NCI-H1694 treated with DMSO at 0.1 percent for 48 hours (cell line): Measurements from ENCODE around the gene PAEP.

Experiments used
- DNase-seq: peaks from one replicate; lab custom pipeline; 2025; lab: John Stamatoyannopoulos, UW

Gene PAEP

DNA sequence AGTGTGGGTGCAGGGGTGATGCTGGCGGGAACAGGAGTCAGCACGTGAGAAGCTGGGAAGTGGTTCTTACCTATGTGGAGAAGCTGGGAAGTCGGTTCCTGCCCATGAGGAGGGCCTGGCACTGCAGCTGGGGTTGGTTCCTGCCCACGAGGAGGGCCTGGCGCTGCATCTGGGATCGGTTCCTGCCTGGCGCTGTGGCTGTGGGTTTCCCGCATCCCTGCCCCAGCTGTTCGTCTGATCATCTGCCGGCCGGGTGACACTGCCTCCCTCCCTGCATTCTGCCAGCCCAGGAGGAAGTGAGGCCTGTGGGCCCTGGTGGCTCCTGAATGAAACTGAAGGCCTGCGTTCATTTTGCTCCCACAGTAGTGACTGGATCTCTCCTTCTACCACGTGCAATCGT, 10.5 kb upstream of the PAEP start:
- DNase-seq, result no peak

DNA sequence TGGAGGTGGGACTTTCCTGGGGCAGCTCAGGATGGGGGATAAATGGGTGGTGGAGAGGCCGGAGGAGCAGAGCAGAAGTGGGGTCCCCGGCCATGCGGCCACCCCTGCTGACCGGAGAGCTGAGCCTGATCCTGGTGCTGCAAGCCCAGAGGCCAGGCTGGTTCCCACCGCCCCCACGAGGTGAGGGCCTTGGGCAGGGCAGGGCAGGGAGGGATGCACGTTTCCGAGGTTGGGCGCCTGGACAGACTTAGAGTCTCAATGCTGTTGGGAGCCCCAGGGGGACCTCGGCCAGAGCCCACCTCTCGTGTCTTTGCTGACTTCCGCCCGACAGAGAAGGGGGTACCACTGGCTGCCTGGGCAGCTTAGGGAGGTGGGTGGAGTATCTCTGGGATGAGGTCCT, 10.1 kb upstream of the PAEP start:
- no peak for DNase-seq

DNA sequence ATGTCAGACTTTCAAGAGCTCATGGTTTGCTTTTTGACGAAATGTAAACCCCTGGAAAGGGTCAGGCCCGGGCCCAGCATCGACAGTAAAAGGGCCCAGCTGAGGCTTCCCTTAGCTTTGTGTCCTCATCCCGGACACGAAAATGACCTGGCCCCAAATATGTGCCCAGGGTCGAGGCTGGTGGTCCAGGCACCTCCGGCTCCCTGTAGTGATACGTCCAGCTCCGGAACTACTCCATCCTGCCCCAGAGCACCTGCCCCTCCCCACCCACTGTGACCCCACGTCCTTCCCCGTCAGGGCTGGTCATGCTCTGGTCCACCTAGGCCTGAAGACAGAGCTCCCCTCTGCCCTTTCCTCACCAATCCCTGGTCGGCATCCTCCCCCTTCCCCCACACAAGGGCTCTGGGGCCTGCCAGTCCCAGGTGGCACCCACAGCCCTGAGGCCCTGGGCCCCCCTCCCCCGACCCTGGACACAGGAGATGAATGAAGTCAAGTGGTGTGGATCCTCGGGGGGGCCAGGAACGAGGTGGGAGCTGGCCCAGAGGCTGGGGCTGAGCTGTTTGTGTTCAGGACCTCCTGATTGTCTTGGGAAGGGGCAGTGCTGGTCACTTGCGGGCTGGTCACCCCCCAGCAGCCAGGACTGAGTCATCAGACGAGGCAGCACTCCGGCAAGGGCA, 9.4 kb upstream of the PAEP start:
- DNase-seq, result no peak

DNA sequence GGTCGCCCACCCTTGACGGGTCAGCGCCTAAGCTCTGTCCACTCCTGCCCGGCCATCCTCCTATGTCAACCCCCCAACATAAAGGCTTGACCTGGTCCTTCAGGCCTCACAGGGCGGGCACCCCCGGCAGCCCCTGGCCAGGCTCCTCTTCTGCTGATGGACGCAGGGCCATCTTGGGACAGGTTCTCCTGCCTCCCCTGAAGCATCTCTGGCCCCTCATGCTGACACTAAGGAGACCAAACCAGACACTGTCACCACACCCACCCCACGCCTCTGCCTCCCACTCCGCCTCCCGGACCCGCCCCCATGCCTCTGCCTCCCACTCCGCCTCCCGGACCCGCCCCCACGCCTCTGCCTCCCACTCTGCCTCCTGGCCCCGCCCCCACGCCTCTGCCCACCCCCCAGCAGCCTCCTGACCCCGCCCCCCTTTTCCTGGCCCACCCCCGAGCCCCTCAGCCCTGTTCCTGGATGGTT, 8.8 kb upstream of the PAEP start:
- no peak for DNase-seq

DNA sequence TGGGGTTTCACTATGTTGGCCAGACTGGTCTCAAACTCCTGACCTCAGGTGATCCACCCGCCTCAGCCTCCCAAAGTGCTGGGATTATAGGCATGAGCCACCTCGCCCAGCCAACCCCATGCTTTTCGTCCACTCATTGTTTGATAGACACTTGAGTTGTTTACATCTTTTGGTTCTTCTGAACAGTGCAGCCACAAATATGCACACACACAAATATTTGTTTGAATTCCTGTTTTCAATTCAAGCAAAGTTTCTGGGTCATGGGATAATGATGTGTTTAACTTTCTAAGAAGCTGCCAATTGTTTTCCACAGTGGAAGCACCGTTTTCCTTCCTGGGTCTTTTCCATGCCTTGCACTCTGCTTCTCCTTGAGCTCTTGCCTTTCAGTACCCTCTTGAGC, 6.8 kb upstream of the PAEP start:
- no peak for DNase-seq

DNA sequence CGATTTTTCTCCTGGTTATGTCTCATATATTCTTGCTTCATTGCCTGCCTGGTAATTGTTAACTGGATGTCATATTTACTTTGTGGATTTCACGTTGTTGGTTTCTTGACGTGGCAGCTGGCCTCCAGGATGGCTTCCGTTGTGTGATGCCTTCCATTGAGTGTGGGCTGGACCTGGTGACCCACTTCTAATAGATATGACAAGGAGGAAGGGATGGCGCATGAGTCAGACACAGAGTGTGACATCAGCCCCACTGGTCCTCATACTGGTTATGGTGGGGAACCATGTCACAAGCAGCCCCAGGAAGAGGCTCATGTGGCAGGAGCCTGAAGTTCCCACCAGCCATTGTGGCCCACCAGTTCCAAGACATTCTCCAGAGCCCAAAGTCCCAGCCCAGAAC, 6.4 kb upstream of the PAEP start:
- no peak for DNase-seq

DNA sequence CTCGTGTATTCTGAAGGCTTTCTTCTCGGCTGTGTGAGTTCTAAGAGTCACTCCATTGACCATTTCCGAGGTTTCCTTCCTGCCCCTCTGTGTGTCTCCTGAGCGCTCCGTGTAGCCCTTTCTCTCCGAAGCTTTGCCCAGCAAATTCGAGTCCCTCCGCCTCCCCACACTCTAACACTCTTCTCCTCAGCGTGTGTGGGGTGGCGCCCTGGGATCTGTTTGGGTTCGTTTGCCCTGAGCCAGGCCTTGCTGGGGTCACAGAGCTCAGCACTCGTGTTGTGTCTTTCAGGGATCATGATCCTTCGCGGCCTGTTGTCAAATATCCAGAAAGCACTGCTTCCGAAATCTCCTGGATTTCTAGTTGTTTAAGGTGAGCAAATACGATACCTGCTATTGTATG, 5.6 kb upstream of the PAEP start:
- no peak for DNase-seq

DNA sequence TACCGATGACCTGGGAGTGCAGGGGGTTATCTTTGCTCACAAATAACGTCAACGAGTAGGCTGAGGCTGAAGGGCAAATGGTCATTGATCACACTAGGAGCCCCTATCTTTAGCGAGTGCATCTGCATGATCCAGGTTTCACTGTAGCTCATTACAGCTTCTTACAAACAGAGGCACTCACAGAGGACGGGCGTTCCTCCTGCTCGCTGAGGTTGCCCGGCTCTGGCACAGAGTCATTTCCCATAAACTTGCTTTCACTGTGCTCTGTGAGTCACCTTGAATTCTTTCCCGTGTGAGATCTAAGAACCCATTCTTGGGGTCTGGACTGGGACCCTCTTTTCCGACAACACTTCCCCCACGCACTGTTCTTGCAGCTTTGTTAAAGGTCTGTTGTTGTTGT, 1.9 kb upstream of the PAEP start:
- DNase-seq, result no peak

DNA sequence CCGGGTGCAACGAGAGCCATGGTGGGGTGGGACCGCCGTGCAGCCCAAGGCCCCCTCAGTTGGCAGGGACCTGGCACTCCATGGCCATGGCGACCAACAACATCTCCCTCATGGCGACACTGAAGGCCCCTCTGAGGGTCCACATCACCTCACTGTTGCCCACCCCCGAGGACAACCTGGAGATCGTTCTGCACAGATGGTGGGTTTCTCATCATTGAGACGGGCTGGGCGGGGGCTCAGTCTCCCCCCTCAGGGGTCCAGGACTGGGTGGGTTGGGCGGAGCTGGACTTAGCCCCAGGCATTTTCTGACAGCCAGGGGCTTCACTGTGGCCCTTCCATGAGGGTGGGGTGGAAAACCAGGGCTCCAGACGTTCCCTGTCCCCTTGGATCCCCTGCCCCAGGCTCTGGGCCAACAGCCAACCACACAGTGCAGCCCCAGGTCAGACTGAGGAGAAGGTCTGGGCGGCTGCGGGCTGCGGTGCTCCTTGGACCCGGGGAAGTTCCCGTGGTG, 734 bp downstream of the PAEP start:
- DNase-seq, result no peak

DNA sequence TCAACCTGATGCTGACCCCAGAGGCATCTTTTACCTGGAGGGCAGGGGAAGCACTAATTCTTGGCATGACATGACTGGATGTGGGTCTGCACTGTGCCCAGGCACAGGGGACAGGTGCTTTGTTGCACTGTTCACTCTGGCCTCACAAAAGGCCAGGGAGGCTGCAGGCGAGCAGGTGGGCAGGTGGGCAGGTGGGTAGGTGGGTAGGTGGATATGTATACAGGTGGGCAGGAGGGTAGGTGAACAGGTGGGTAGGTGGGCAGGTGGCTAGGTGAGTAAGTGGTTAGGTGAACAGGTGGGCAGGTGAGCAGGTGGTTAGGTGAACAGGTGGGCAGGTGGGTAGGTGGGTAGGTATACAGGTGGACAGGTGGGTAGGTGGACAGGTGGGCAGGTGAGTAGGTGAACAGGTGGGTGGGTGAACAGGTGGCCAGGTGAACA, 1.5 kb downstream of the PAEP start:
- DNase-seq, result no peak

DNA sequence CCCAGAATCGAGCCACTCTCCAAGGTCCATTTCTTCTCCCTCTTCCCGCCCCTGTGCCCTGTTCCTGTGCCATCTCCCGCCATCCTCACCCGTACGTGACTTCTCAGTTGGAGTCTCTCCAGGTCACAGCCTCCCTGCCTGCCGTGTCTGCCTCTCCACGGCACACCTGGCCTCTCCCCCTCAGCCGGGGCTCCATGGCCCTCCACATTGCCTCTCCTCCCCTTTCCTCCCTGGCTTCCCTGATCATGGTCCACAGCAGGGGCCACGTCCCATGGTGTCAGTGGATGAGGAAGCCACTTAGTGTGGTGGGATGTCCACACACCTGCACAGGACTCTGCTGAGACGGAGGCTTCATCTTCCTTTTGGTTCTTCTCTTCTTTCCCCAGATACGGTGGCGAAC, 2.3 kb downstream of the PAEP start:
- DNase-seq, result no peak

DNA sequence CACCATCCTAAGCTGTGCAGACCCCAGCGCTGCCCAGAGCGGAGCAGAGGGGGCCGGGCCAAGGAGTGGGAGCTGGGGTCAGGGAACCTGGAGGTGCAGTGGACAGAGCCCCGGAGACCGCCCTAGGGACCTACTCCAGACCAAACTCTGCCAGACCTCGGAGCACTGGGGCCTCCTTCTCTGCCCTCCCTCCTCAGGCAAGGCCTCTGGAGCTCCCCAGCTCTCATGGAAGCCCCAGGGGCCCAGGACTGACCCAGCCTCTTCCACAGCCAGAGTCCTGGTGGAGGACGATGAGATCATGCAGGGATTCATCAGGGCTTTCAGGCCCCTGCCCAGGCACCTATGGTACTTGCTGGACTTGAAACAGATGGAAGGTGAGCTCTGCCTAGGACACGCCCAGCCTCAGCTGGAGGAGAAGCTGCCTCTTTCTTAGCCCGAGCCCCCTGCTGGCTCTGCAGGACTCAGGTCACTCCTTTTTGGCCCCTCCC, 3.6 kb downstream of the PAEP start:
- no peak for DNase-seq

DNA sequence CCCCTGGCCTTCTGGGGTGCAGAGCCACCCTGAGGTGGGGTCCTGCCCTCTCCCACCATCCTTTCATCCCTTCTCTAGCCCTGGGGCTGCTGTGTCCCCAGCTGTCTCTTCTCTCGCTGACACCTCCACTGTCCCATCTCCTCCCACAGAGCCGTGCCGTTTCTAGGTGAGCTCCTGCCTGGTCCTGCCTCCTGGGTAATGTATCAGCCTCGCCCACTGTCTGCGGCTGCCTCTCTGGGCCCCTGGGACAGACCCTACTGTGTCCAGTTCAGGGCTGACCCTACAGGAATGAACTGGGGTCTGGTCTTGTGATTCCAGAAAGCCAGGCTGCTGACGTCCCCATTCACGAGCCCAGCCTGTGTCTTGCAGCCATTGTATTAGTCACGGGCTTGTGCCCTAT, 4.1 kb downstream of the PAEP start:
- no peak for DNase-seq

DNA sequence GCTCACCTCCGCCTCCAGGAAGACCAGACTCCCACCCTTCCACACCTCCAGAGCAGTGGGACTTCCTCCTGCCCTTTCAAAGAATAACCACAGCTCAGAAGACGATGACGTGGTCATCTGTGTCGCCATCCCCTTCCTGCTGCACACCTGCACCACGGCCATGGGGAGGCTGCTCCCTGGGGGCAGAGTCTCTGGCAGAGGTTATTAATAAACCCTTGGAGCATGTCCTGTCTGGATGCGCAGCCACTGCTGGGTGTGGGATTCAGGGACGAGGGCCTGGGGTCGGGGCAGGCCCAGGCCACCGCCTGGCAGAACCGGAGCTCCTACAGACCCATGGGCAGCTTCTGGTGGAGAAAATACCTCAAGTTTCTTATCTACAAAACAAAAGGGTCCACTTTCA, 5.0 kb downstream of the PAEP start:
- no peak for DNase-seq

DNA sequence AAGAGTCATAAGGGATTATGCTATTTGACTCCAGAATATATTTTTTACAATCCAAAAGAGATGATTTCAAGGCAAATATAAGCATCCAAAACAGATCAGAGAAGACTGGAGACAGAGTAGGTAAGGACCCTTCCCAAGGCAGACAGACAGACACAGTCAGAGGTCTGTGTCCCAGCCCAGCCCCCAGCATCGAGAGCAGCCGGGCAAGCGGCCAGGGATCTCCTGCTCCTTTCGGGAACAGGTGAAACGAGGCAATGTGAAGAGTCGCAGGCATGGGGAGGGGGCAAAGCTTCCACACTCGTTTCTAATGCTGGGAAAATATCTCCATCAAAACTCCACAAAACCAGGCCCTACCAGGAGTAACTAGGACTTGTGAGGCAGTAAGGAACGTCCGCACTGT, 5.8 kb downstream of the PAEP start:
- DNase-seq, result no peak

DNA sequence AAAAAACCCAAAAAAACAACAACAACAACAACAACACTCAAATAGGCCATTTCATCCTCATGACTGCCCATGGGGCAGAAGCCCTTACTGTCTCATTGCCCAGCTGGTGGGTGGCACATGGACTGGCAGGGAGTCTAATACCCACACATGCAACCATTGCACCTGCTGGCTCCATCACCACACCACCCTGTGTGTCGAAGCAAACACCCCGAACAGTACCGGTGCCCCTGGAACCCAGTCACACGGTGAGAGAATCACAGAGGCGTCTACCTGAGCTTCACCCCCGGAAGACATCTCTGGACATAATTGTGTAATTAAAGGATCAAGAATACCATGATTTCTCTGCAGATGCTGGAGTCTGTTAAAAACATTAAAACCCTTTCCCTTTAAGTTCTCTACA, 6.5 kb downstream of the PAEP start:
- DNase-seq, result no peak

DNA sequence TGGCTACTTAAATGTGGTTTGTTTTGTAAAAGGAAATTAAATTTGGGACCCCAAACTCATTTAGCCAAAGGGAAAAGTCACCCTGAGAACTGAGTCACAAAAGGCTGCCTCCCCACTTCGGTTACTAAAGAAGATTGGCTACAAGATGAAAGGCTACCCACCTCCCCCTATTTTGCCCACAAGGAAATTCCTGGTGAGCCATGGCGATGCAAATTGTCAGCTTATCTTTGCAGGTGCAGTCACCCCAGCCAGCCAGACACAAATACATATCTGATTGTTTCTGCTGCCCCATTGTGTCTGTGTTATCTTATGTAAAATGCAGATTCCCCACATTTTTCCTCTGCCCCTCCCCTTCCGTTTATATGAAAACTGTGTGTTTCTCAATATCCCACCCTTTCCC, 8.9 kb downstream of the PAEP start:
- DNase-seq, result no peak

DNA sequence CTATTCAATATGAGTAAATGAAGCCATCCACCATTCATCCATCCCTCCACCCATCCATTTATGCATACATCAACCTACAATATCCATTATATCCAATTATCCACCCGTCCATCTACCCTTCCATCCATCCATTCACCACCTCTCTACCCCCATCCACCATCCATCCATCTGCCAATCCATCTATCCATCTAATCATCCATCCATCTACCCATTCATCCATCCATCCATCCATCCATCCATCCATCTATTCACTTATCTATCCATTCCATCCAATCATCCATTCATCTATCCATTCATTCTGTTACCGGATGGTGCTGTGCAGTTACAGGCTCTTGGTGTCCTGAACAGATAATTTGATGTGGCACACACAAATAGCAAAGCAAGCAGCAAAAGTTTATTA, 10.7 kb downstream of the PAEP start:
- DNase-seq, result no peak

DNA sequence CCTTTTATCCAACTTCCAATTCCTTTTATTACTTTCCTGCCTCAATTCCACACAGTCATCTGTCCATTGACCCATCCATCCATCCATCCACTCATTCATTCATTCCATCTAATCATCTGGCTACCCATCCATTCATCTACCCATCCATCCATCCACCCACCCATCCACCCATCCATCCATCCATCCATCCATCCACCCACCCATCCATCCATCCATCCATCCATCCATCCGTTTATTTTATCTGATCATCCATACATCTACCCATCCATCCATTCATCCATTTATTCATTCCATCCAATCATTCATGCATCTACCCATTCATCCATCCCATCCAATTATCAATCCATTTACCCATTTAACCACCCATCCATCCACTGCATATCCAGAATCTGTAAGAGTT, 11.6 kb downstream of the PAEP start:
- DNase-seq, result no peak

DNA sequence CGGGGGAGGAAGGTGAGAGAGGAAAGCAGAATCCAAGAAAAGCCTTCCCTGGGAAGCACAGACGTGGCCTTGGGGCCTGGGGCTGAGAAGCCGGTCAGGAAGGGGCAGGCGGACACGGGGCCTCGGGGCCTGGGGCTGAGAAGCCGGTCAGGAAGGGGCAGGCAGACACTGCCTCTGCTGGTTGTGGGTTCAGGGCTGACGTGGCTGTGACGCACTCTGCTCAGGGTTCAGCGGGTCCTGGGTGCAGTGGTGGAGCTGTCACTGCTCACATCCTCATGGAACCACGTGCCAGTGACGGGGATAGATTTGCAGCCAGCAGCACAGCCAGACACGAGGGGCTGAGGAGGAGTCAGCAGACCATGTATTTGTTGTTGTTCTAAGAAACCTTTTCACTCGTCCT, 12.8 kb downstream of the PAEP start:
- no peak for DNase-seq

DNA sequence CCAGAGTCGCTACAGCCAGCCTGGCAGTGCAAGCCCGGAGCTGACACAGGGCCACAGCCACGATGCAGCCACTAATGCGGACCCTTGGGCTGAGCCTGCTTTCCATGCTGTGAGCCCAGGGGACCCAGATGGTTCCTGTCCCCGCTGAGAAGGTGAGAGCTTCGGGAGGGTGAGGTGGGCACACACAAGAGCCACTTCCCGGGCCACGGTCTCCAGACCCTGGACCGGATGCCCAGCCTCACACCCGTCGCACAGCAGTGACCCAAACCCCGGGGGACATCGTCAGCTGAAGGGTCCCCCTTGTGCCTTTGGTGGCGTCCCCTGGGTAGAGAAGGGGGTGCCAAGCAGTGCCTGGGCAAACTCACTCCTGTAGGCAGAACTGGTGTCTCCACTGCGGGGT, 13.4 kb downstream of the PAEP start:
- DNase-seq, result no peak

DNA sequence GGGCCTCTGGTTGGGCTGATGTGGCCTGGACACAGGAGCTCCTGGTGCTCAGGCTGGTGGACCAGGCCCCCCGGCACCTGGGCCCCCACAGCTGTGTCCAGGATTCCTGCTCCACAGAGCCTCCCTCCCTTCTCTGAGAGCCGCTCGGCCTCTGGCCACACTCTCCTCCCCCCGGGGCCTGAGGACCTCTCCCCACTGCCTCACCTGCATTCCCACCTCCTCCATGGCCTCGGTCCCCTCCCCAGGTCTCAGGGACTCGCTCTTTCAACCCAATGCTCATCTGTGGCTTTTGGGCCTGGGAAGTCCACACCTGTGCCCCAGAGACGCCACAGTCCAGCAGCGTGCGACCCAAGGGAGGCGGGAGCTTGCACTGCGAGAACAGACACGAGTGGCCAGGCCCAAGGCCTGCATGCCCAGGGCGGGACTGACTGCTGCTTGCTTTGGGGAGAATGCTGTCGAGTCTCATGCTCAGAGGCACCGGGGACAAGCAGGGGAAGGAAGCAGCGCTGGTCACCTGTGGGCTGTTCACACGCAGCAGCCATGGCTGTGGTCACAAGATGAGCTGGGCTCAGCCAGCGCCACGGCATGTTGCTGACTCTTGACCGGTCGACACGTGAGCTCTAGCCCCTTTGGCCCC, 14.6 kb downstream of the PAEP start:
- no peak for DNase-seq

DNA sequence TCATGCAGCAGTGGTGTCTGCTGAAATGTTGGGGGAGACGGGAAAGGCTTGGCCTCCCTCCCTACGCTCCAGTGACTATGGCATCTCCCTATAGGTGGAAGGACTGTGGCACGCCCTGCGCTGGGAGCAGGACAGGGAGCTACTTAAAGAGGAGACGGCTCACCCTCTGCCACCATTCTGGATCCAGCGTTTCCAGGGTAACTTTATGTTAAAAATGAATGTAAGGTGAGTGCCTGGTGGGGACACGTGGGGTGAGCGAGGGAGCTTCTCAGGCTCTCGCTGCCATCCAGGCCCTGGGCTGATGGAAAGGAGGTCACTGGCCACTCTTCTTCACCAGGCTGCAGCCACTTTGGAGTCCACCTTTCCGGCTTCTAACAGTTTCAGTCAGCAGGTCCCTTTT, 15.7 kb downstream of the PAEP start:
- DNase-seq, result no peak

DNA sequence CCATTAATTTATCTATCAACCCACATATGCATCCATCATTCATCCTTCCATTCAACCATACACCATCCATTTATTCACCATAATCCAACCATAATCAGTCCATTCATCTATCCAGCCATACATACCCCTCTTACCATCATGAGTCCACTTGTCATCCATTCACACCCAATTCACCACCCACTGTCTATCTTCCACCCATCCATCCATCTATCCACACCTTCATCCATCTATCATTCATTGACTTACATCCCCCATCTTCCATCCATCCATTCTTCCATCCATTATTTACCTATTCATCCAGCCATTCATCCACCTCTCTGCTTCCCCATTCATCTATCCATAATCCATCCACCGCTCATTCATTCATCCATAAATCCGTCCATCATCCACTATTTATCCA, 17.8 kb downstream of the PAEP start:
- no peak for DNase-seq
